ENCODE results near the gene ZNF277. TPM values are rescaled to one million over a fixed set of nuclear protein-coding genes. Genes with fewer than 3 reads are reported as not detected.

ZNF277 gene
- total RNA-seq, 1 experiment from 2014 or later = 23.3 TPM

DNA sequence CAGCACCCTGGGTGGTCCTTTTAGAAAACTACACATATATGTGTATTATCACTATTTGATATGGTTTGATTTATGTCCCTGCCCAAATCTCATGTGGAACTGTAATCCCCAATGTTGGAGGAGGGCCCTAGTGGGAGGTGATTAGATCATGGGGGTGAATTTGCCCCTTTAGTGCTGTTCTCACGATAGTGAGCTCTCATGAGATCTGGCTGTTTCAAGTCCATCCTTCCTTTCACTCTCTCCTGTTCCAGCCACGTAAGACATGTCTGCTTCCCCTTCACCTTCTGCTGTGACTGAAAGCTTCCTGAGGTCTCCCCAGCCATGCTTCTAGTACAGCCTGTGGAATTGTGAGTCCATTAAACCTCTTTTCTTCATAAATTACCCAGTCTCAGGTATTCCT lies 37.6 kb upstream of the ZNF277 start:
- H3K4me1 ChIP-seq (replicated peaks; ENCODE audit: insufficient read depth) = no peaks in the 10 kb centered on the region
- intact Hi-C loops (cut with micrococcal nuclease; ENCODE audit: unreplicated experiment) = no loop called here
- TF ChIP-seq EZH2 (IDR thresholded peaks at IDR 0.05; ENCODE audit: low read depth) (no peak), CTCF (conservative IDR thresholded peaks at IDR 0.05) (no peak)
- BruUV-seq (replicated peaks) = no TSS peak
- ChIA-PET POLR2A (ENCODE audit: unreplicated experiment) (interaction anchor here (0.7 kb wide), 1 partner anchor 256 kb away, joined by 4 read pairs; no protein-coding TSS in a partner anchor), CTCF (no interaction called here)
- no peaks in the 10 kb centered on the region for H3K9me3 ChIP-seq (ENCODE audit: insufficient read depth, low read depth)
- H3F3A ChIP-seq (ENCODE audit: insufficient read depth, low read depth) = no peaks in the 10 kb centered on the region
- no peak overlapping the region for H3K27ac ChIP-seq
- no peaks in the 10 kb centered on the region for H3K79me2 ChIP-seq (ENCODE audit: low read depth)
- no peak overlapping the region for H3K4me3 ChIP-seq
- H3K4me2 ChIP-seq = no peak overlapping the region
- H4K20me1 ChIP-seq (ENCODE audit: insufficient read depth) = no peaks in the 10 kb centered on the region
- no peaks in the 10 kb centered on the region for H3K9me2 ChIP-seq (ENCODE audit: insufficient read depth)
- DNase-seq = no peak
- no peaks in the 10 kb centered on the region for H3K36me3 ChIP-seq (ENCODE audit: low read depth)
- no peak overlapping the region for H2AFZ ChIP-seq
- no peaks in the 10 kb centered on the region for H3K27me3 ChIP-seq (ENCODE audit: insufficient read depth, low read depth)

- Histone ChIP-seq H2AFZ (no peak overlapping the region), H3K4me3 (no peak overlapping the region), H3K4me2 (no peak overlapping the region), H3K79me2 (ENCODE audit: low read depth) (no peaks in the 10 kb centered on the region), H3K9me3 (ENCODE audit: insufficient read depth, low read depth) (no peaks in the 10 kb centered on the region), H3K4me1 (replicated peaks; ENCODE audit: insufficient read depth) (no peaks in the 10 kb centered on the region), H3K27ac (no peak overlapping the region), H4K20me1 (ENCODE audit: insufficient read depth) (no peaks in the 10 kb centered on the region), H3K36me3 (ENCODE audit: low read depth) (no peaks in the 10 kb centered on the region), H3K9me2 (ENCODE audit: insufficient read depth) (no peaks in the 10 kb centered on the region), H3F3A (ENCODE audit: insufficient read depth, low read depth) (no peaks in the 10 kb centered on the region), H3K27me3 (ENCODE audit: insufficient read depth, low read depth) (no peaks in the 10 kb centered on the region)
- ChIA-PET POLR2A (ENCODE audit: unreplicated experiment) (no interaction called here), CTCF (no interaction called here)
- no peak for DNase-seq
- no TSS peak for BruUV-seq (replicated peaks)
- intact Hi-C loops (cut with micrococcal nuclease; ENCODE audit: unreplicated experiment) = no loop called here
- TF ChIP-seq CTCF (conservative IDR thresholded peaks at IDR 0.05) = no peak
- TF ChIP-seq EZH2 (IDR thresholded peaks at IDR 0.05; ENCODE audit: low read depth) = no peak
Observed at GRCh38 chr7:112171673-112172072, 34.8 kb upstream of the ZNF277 start.

DNA sequence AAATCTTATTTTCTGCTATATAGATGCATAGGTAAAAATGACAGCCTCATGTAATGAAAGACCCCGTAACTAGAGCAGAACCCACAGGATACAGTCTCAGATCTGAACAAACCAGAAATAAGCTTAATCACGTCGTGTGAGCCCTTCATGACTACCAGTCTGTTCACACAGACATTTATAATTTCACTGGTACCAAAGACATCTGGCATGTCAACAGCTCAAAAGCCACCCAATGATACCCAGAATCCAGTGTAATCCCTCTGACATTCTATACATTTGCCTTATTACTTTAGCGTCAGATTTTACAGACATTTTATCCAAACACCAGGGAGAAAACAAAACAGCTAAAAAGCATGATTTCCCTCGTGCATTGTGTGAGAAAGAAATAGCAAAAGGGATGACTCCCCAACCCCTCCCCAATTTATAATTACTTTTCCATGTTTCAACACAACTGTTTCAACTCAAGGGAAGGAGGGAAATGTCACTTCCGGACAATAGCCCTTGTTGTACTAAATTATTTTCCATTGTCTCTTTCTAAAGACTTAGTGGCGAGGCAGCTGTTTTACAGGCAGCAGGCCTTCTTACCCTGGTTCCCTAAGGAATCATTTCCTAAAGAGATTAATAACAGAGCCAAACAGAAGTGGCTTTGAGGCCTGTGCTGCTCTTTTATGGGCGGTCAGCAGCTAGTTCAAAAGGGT lies 33.5 kb upstream of the ZNF277 start:
- CTCF ChIA-PET = no interaction called here
- Histone ChIP-seq H3K9me3 (ENCODE audit: insufficient read depth, low read depth) (no peaks in the 10 kb centered on the region), H3K4me3 (no peak overlapping the region)

More for the DNA sequence above, 33.5 kb upstream of the ZNF277 start:
- Histone ChIP-seq H3K36me3 (ENCODE audit: low read depth) (no peaks in the 10 kb centered on the region), H3K27ac (no peak overlapping the region), H3K79me2 (ENCODE audit: low read depth) (no peaks in the 10 kb centered on the region), H2AFZ (peak overlapping the region; percentile 52; the same call in 1 of the 2 replicates), H3K27me3 (ENCODE audit: insufficient read depth, low read depth) (no peaks in the 10 kb centered on the region), H3F3A (ENCODE audit: insufficient read depth, low read depth) (no peaks in the 10 kb centered on the region), H3K4me1 (replicated peaks; ENCODE audit: insufficient read depth) (no peaks in the 10 kb centered on the region), H3K4me2 (no peak overlapping the region), H4K20me1 (ENCODE audit: insufficient read depth) (no peaks in the 10 kb centered on the region), H3K9me2 (ENCODE audit: insufficient read depth) (no peaks in the 10 kb centered on the region)
- intact Hi-C loops (cut with micrococcal nuclease; ENCODE audit: unreplicated experiment) = no loop called here
- TF ChIP-seq CTCF (conservative IDR thresholded peaks at IDR 0.05) (no peak), EZH2 (IDR thresholded peaks at IDR 0.05; ENCODE audit: low read depth) (no peak)
- DNase-seq = no peak
- POLR2A ChIA-PET (ENCODE audit: unreplicated experiment) = no interaction called here
- BruUV-seq (replicated peaks) = no TSS peak
